GM13977 (cell line): Measurements from ENCODE around the gene CEP170B.
"Not testable (repeated sequence)": the region's sequence is repeated elsewhere in the genome, so short reads cannot be mapped to it uniquely, and the experiment has no call there.

Experiments
- DNase-seq: peaks from one replicate; pipeline ENCODE4 v3.0.0; 2012; ENCODE audit warnings: low spot score
- in situ Hi-C: fragments of 300-500 bp; cut with MboI; formaldehyde crosslinking; loops from one replicate; pipeline ENCODE4 v1.12.0; 2022; ENCODE audit warnings: low sequenced_read_pairs, low pct_unique_long_range_greater_than_20kb, mixed read lengths, inconsistent platforms; ENCODE audit not compliant: unreplicated experiment
- TF ChIP-seq, protein P1 (sequence below): IDR thresholded peaks from 2 replicates; pipeline ENCODE4 v1.5.1; 2012; ENCODE audit warnings: mild to moderate bottlenecking, control low read depth; ENCODE audit not compliant: insufficient read depth; ENCODE audit errors: extremely low read depth, missing control alignments

The CEP170B gene

DNA sequence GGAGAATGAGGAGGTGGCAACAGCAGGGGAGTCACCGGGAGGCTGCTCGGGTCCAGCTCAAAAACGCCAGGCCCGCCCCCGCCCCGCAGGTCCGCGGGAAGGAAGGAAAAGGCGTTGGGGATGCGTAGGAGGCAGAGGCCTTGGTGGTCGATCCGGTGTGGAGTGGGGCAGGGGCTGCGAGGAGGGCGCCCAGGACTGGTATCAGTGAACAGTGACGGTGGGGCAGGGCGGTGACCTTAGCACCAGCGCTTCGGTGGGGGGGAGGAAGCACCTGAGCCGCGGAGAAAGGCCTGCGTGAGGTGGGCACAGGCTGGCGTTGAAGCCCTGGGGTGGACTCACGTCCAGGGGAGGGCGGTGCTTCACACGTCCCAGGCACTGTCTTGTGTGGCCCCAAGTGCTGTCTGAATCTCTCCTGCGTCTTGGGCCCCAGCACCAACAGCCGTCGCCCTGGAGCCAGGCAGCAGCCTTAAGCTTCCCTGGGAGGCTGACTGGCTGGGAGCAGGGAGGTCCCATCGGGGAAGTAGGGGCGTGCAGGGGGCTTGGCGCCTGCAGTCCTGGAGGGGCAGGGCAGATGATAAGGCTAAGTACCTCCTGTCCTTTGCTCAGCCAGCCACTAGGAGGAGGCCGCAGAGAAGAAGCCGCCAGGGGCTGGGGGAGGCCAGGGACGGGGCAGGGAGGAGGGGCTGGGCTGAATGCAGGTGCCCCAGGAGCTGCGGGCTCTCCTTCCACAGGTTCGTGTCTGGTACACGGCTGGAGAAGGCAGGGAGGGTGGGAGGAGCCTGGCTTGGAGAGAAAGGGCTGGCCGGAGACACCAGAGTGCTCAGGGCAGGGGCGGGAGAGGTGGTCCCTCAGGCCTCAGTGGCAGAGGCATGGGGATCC, 37.7 kb upstream of the CEP170B start:
- peak; percentile 85 for DNase-seq
- TF ChIP-seq, protein P1, sequence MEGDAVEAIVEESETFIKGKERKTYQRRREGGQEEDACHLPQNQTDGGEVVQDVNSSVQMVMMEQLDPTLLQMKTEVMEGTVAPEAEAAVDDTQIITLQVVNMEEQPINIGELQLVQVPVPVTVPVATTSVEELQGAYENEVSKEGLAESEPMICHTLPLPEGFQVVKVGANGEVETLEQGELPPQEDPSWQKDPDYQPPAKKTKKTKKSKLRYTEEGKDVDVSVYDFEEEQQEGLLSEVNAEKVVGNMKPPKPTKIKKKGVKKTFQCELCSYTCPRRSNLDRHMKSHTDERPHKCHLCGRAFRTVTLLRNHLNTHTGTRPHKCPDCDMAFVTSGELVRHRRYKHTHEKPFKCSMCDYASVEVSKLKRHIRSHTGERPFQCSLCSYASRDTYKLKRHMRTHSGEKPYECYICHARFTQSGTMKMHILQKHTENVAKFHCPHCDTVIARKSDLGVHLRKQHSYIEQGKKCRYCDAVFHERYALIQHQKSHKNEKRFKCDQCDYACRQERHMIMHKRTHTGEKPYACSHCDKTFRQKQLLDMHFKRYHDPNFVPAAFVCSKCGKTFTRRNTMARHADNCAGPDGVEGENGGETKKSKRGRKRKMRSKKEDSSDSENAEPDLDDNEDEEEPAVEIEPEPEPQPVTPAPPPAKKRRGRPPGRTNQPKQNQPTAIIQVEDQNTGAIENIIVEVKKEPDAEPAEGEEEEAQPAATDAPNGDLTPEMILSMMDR, result peak; percentile 51
- in situ Hi-C loops, result loop anchor here (10.0 kb wide), 1 partner anchor 63 kb away; no protein-coding TSS in a partner anchor

DNA sequence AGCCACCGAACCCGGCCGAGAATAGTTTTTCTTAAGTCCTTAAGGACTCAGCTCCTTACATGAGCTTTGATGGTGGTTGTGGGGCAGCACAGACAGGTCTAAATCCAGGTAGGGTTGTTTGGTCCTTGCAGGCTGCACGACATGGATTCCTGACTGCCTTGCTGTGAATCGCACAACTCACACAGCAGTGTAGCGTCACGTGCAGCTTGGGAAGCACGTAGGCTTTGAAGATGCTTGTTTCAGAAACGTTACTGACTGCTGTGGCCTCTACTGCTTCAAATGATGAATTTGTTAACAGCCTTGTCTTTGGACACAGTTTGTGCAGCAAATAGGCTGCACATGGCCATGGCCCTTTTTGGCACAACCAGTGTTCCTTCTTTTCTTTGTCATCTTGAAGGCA, 34.3 kb upstream of the CEP170B start:
- TF ChIP-seq, protein P1, result no peak
- DNase-seq, result no peak
- in situ Hi-C loops, result no loop called here

DNA sequence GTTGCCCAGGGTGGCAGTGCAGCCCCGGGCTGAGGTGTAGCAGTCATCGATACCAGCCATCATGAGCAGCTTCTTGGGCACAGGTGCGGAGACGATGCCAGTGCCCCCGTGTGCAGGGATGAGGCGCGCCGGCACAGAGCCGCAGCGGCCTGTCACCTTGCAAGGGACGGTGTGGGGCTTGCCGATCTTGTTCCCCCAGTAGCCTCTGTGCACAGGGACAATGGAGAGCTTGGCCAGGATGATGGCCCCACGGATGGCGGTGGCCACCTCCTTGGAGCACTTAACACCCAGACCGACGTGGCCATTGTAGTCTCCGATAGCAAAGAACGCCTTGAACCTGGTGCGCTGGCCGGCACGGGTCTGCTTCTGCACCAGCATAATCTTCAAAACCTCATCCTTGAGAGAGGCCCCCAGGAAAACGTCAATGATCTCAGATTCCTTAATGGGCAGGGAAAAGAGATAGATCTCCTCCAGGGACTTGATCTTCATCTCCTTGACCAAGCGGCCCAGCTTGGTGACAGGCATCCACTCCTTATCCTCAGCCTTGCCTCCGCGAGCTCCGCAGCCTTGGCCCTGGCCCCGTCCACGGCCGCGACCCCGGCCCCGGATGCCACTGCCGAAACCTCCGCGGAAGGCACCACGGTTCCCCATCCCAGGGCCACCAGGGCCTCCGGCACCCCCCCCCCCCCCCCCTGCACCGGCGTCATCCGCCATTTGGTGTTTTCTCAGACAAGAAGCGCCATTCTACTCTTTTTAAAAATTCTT, 28.7 kb upstream of the CEP170B start:
- in situ Hi-C loops, DNase-seq: not testable (repeated sequence)

DNA sequence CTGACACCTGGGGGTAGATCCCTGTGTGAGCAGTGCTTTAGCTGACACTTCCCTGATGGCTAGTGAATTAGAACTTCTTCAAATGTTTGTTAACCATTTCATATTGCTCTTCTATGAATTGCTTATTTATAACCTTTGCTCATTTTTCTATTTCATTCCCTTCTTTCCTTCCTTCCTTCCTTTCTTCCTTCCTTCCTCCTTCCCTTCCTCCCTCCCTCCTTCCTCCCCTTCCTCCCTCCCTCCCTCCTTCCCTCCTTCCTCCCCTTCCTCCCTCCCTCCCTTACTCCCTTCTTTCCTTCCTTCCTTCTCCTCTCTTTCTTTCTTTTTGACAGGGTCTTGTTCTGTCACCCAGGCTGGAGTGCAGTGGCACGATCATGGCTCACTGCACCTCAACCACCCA, 23.3 kb upstream of the CEP170B start:
- in situ Hi-C loops, result no loop called here
- no peak for DNase-seq
- TF ChIP-seq, protein P1, result no peak

DNA sequence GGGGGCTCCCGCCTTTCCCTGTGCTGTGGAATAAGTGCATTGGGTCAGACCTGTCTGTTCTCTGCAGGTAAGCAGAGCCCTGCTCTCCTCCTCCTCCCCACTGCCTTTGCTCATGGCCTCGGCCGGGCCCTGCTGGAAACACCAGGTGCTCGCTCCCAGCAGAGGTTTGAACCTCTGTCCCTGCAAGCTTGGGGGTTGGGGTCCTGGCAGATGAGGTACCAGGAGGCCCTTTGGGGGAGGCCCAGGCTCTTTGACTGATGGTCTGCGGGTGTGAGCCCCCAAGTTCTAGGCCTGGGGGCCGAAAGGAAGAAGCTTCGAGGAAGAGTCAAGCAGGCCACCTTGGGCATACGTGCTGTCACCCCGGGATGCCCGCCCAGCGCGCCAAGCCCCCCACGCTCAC, 22.1 kb upstream of the CEP170B start:
- TF ChIP-seq, protein P1, result no peak
- in situ Hi-C loops, result no loop called here
- no peak for DNase-seq

DNA sequence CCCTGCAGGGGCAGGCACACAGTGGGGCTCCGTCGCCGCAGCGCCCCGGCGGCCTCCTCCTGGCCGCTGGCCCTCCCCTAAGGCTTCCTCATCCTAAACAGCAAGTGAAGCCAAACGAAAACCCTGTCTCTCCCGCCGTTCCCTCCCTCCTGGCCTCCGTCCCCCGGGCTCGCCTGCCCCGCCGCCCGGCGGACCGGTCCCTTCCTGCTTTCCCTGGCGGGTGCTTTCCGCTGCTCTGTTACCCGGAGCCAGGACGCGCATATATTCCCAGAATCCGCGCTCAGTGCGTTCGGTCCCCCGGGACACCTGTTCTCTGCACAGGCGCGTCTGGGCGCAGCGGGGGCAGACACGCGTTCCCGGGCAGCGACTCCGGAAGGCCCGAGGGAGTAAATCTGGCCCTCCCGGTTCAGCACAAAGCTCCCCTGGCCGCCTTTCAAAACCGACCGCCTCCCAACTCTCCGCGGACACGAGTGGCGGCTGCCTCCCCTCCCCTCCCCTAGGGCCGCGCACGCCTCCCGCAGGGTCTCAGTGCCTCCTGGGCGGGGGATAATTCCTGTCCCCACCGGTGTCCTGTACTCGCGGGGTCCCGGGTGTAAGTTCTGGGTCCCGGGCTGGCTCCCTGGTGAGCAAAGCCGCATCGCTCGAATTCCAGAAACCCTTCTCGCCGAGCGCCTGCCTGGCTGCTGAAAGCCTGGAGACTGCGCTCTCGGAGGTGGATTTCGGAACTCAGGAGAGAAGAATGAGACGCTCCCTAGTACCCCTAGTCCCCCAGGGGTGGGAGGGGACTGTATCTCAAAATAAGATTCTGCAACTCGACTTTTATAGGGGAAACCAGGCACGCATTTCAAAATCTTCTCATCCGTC, 21.4 kb upstream of the CEP170B start:
- in situ Hi-C loops, result no loop called here
- TF ChIP-seq, protein P1, result no peak
- DNase-seq, result no peak
